Activated B cell treated with CpG ODN at 0.5 μM for 24 hours (primary cell): ENCODE data around the gene DAPK2. TPM values are rescaled to one million over a fixed set of nuclear protein-coding genes. Genes with fewer than 3 reads are reported as not detected.

ENCODE experiments used
- ATAC-seq: fragments of 200-7000 bp; cut with Tn5 transposase; one replicate; pipeline ENCODE4 v1.10.0; 2021; ENCODE audit warnings: low read depth, mild to moderate bottlenecking, moderate library complexity
- CTCF ChIA-PET: fragments of 350-600 bp; sonication (Branson Sonifier 250); formaldehyde crosslinking; loops from one replicate; lab custom pipeline; 2021; ENCODE audit warnings: antibody characterized with exemption; lab: Charles Lee
- POLR2A ChIA-PET: fragments of 350-600 bp; sonication (Branson Sonifier 250); formaldehyde crosslinking; loops from one replicate; lab custom pipeline; 2021; ENCODE audit warnings: antibody characterized with exemption; lab: Charles Lee
- DNase-seq: peaks from one replicate; pipeline ENCODE4 v3.0.0; 2022
- H3K27ac Mint-ChIP-seq: one replicate; pipeline ENCODE4 v1.8.0; 2020; ENCODE audit warnings: mixed read lengths
- H3K27me3 Mint-ChIP-seq: one replicate; pipeline ENCODE4 v1.8.0; 2021; ENCODE audit warnings: mixed read lengths
- H3K36me3 Mint-ChIP-seq: one replicate; pipeline ENCODE4 v1.8.0; 2021; ENCODE audit warnings: low read depth, mixed read lengths
- H3K4me1 Mint-ChIP-seq: one replicate; pipeline ENCODE4 v1.8.0; 2021; ENCODE audit warnings: mixed read lengths
- H3K4me3 Mint-ChIP-seq: one replicate; pipeline ENCODE4 v1.8.0; 2020; ENCODE audit warnings: mild to moderate bottlenecking, mixed read lengths
- H3K9me3 Mint-ChIP-seq: one replicate; pipeline ENCODE4 v1.8.0; 2020; ENCODE audit warnings: mixed read lengths
- CTCF ChIP-seq: fragments of 200-600 bp; IDR thresholded peaks from one replicate; pipeline ENCODE4 v1.8.0; 2022; ENCODE audit warnings: antibody characterized with exemption, mild to moderate bottlenecking
- intact Hi-C: fragments of 100-400 bp; cut with micrococcal nuclease; formaldehyde crosslinking; loops from one replicate; pipeline ENCODE4 v1.15.1; 2024
- total RNA-seq: library from RNA; stranded (reverse); gene quantifications from 2 replicates; pipeline ENCODE4 v1.2.3, GENCODE V29; 2022

The DAPK2 gene
- total RNA-seq, 1 donor from 2014 or later = 4.3 TPM

GRCh38 chr15:63892794-63893441 is 153.4 kb downstream of the DAPK2 start:
- Mint-ChIP-seq H3K9me3 (no peaks in the 10 kb centered on the region), H3K4me1 (peaks cover 40% of the 10 kb centered on the region), H3K27me3 (no peaks in the 10 kb centered on the region), H3K4me3 (peak overlapping the region; percentile 21), H3K27ac (peak overlapping the region; percentile 8), H3K36me3 (no peaks in the 10 kb centered on the region)
- no peak for TF ChIP-seq CTCF
- ChIA-PET CTCF (interaction anchor here (1.3 to 8.0 kb wide), 7 partner anchors 9 to 175 kb away, joined by 3 to 100 read pairs (median 6); no protein-coding TSS in a partner anchor), POLR2A (interaction anchor here (0.6 to 1.4 kb wide), 6 partner anchors 9 to 141 kb away, joined by 3 to 5 read pairs (median 4); partner anchors contain the start of gene HERC1)
- DNase-seq (no peak), ATAC-seq (peak; percentile 59)
- intact Hi-C loops = loop anchor here (1.0 kb wide), 2 partner anchors 117 to 151 kb away; no protein-coding TSS in a partner anchor

GRCh38 chr15:63891768-63892133 is 154.5 kb downstream of the DAPK2 start:
- CTCF ChIA-PET = interaction anchor here (1.0 to 8.0 kb wide), 14 partner anchors 8 to 200 kb away, joined by 3 to 100 read pairs (median 4); partner anchors contain the start of gene HERC1
- Mint-ChIP-seq H3K27ac (no peak overlapping the region), H3K9me3 (no peaks in the 10 kb centered on the region), H3K36me3 (no peaks in the 10 kb centered on the region), H3K27me3 (no peaks in the 10 kb centered on the region), H3K4me3 (no peak overlapping the region), H3K4me1 (peaks cover 36% of the 10 kb centered on the region)
- ATAC-seq (no peak), DNase-seq (no peak)
- no peak for TF ChIP-seq CTCF
- POLR2A ChIA-PET = interaction anchor here (0.6 to 1.4 kb wide), 7 partner anchors 9 to 176 kb away, joined by 3 to 5 read pairs (median 3); partner anchors contain the start of gene HERC1
- intact Hi-C loops = loop anchor here (1.0 kb wide), 6 partner anchors 21 to 176 kb away; partner anchors contain the start of gene HERC1

- peak; percentile 71 for ATAC-seq
- no peaks in the 10 kb centered on the region for H3K27me3 Mint-ChIP-seq
- no peaks in the 10 kb centered on the region for H3K9me3 Mint-ChIP-seq
- no peaks in the 10 kb centered on the region for H3K36me3 Mint-ChIP-seq
- peak; percentile 74 for DNase-seq
- peak; percentile 53 for TF ChIP-seq CTCF
- H3K4me1 Mint-ChIP-seq = peaks cover 35% of the 10 kb centered on the region
- intact Hi-C loops = loop anchor here (1.0 kb wide), 5 partner anchors 21 to 176 kb away; partner anchors contain the start of gene HERC1
- H3K27ac Mint-ChIP-seq = no peak overlapping the region
- no peak overlapping the region for H3K4me3 Mint-ChIP-seq
- ChIA-PET POLR2A (interaction anchor here (0.6 to 1.4 kb wide), 6 partner anchors 10 to 176 kb away, joined by 3 to 5 read pairs (median 3); no protein-coding TSS in a partner anchor), CTCF (interaction anchor here (0.7 to 8.0 kb wide), 18 partner anchors 9 to 200 kb away, joined by 3 to 100 read pairs (median 4); partner anchors contain the start of gene HERC1)
Measured at GRCh38 chr15:63891079-63891767, 155.1 kb downstream of the DAPK2 start.

- Mint-ChIP-seq H3K9me3 (no peaks in the 10 kb centered on the region), H3K4me1 (peaks cover 35% of the 10 kb centered on the region), H3K4me3 (no peak overlapping the region), H3K36me3 (no peaks in the 10 kb centered on the region), H3K27ac (no peak overlapping the region), H3K27me3 (no peaks in the 10 kb centered on the region)
- intact Hi-C loops = loop anchor here (1.0 kb wide), 5 partner anchors 20 to 177 kb away; partner anchors contain the start of gene HERC1
- no peak for ATAC-seq
- POLR2A ChIA-PET = interaction anchor here (0.5 to 1.3 kb wide), 6 partner anchors 9 to 138 kb away, joined by 3 to 10 read pairs (median 4); no protein-coding TSS in a partner anchor
- no peak for TF ChIP-seq CTCF
- no peak for DNase-seq
- CTCF ChIA-PET = interaction anchor here (0.7 to 8.0 kb wide), 16 partner anchors 9 to 177 kb away, joined by 3 to 100 read pairs (median 4); partner anchors contain the start of gene HERC1
Measured at GRCh38 chr15:63890617-63891016, 155.7 kb downstream of the DAPK2 start.
